SH-SY5Y (cell line): ENCODE data around the gene ATL1.

ENCODE experiments used
- GATA2 ChIP-seq: IDR thresholded peaks from 2 replicates; pipeline ENCODE4 v1.6.1; 2011; ENCODE audit warnings: mild to moderate bottlenecking, low read depth, low read length
- GATA3 ChIP-seq: IDR thresholded peaks from 2 replicates; pipeline ENCODE4 v1.6.1; 2011; ENCODE audit warnings: low read depth, mild to moderate bottlenecking, low read length, moderate library complexity

DNA sequence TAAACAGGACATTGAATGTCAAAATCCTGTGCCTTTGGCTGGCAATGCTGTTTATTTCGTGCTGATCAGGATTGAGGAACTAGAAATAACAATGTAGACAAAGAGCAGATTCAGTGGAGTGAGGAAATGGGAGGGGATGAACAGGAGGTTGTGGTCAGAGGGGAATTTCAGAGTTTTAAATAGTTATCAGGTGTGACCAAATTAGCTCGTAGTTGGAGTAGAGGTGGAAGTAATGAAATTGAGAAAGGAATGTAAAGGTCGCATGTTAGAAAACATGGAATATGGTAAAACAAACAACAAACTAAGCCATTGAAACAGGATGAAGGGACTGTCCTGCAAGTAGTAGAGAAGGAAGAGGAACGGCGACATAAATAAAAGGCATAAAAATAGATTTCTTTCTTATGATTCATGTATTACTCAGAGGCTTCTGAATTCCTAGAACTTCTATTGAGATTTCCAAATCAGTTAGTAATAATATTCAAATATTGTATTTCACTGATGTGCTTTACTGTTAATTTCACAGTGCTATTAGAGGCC, 117.7 kb downstream of the ATL1 start:
- TF ChIP-seq GATA3: no peak
- TF ChIP-seq GATA2: no peak
